22Rv1 (cell line): ENCODE results near the gene SLC25A53.
"Not testable (repeated sequence)": the region's sequence is repeated elsewhere in the genome, so short reads cannot be mapped to it uniquely, and the experiment has no call there.

Experiments used
- H3K27ac ChIP-seq: fragments of 450-650 bp; 2 replicates; pipeline ENCODE4 v1.5.1; 2017
- ZFX ChIP-seq: fragments of 450-650 bp; IDR thresholded peaks from 2 replicates; pipeline ENCODE4 v1.6.1; 2017; ENCODE audit warnings: antibody characterized with exemption, borderline replicate concordance
- TF ChIP-seq, protein P1 (sequence below): fragments of 450-650 bp; IDR thresholded peaks from 2 replicates; pipeline ENCODE4 v1.5.1; 2017; ENCODE audit warnings: mild to moderate bottlenecking

SLC25A53 gene

DNA sequence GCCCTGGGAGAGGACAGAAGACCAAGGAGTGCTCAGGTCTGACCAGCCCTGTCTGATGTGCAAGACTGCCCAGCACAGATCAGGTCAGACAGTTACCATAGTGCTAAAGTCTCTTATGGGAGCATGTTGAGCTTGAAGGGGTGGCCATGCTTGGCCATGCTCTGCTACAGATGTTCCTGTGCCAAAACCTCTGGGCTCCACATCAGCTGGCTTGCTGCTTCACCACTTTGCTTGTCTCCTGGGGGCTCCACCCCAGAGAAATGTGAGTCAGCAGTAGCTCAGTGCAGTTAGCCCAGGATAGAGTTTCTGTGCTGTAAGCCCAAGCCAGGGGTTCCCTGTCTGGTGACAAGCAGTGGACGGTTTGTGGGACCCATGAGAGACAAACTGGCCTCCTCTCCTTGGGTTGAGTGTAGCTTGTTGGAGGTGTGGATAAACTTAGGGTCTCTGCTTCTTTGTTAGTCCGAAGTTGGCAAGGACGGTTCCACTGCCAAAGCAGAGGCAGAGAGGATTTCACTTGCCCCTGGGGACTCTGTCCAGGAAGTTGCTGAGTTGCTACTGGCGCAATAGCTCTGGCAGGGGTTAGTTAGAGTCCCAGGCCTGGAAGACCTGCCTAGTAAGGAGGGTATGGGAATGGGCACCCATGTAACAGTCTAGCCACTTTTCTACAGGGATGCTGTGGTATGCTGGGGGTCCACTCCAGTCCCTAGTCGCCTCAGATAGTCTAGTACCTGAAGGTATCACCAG, 72.1 kb downstream of the SLC25A53 start:
- H3K27ac ChIP-seq: no peak overlapping the region
- TF ChIP-seq, protein P1, sequence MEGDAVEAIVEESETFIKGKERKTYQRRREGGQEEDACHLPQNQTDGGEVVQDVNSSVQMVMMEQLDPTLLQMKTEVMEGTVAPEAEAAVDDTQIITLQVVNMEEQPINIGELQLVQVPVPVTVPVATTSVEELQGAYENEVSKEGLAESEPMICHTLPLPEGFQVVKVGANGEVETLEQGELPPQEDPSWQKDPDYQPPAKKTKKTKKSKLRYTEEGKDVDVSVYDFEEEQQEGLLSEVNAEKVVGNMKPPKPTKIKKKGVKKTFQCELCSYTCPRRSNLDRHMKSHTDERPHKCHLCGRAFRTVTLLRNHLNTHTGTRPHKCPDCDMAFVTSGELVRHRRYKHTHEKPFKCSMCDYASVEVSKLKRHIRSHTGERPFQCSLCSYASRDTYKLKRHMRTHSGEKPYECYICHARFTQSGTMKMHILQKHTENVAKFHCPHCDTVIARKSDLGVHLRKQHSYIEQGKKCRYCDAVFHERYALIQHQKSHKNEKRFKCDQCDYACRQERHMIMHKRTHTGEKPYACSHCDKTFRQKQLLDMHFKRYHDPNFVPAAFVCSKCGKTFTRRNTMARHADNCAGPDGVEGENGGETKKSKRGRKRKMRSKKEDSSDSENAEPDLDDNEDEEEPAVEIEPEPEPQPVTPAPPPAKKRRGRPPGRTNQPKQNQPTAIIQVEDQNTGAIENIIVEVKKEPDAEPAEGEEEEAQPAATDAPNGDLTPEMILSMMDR: no peak
- TF ChIP-seq ZFX: no peak

GRCh38 chrX:104084063-104084462, 72.7 kb downstream of the SLC25A53 start:
- TF ChIP-seq, protein P1: no peak
- TF ChIP-seq ZFX: no peak
- no peak overlapping the region for H3K27ac ChIP-seq

DNA sequence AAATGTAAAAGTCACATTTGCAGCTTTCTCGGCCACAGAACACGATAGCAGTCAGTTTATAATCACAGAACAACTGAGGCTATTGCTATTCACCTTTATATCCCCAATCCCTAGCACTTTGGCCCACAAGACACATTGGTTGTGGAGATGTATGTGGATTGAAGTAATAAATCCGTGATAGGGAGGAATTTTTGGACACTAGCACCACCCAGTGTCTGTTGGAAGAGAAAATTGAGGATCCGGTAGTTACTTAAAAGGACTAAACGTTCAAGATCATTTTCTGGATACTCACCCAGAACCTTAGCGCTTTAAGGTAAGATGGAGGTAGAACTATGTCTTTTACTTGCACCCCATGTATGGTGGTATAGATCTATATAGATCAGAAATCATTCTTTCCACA, 79.0 kb downstream of the SLC25A53 start:
- H3K27ac ChIP-seq: not testable (repeated sequence)

- not testable (repeated sequence) for H3K27ac ChIP-seq
Measured at GRCh38 chrX:104075778-104076445, 80.9 kb downstream of the SLC25A53 start, which contains the start of gene TMSB15C. TMSB15C (minus strand) TSS chrX:104076236.

DNA sequence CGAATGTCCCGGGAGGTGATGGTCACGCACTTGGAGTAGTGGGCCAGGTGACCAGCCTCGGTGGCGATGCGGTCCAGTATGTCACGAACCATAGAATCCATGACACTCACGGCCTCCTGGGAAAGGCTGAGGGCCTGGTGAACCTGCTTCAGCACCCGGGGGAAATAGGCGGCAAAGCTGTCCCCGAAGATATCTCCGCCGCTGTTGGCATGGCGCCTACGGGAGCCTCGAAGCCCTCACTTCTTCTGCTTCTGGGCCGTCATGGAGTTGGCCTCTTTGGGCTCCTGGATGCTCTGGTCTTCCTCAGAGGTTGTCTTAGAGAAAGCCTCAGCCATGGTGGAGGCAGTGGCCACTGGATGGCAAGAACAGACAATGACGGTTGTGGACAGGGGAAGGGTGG, 94.2 kb downstream of the SLC25A53 start:
- not testable (repeated sequence) for H3K27ac ChIP-seq

DNA sequence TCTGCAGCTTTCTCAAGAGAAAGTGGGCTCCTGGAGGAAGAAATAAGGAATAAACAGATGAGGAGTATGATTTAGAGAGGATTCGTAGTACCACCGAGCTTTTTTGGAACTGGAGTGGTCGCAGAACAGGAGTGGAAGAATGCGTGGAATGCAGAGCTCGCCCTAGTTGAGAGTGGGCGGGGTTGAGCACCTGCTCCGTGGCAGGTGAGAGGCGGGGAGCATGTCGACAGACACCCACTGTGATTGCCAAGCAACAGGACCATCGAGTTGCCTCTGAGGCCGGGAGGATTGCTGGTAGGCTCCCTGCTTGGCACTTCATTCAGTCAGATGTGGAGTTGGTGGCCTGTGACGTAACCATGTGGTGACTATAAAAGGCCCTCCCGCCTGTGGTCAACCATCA, 101.9 kb downstream of the SLC25A53 start:
- not testable (repeated sequence) for H3K27ac ChIP-seq
